Fibroblast of lung (primary cell): ENCODE results near the gene CNTN1. TPM values are rescaled to one million over a fixed set of nuclear protein-coding genes. Genes with fewer than 3 reads are reported as not detected.

ENCODE experiments used
- DNase-seq, 2 donors: peaks; one replicate each; pipeline versions ENCODE4 v3.0.0 to v3.0.0-alpha.2; 2010; ENCODE audit warnings: low read depth in 2 of 2
- H2AFZ ChIP-seq: 2 replicates; pipeline ENCODE4 v1.5.1; 2012; ENCODE audit warnings: low read length, control low read depth, inconsistent platforms
- H3K27ac ChIP-seq: 2 replicates; pipeline ENCODE4 v1.5.1; 2011; ENCODE audit warnings: low read length, control low read depth; ENCODE audit not compliant: insufficient read depth
- H3K27me3 ChIP-seq: 2 replicates; pipeline ENCODE4 v1.5.1; 2011; ENCODE audit warnings: mild to moderate bottlenecking, low read length; ENCODE audit not compliant: control insufficient read depth, insufficient read depth
- H3K36me3 ChIP-seq: 2 replicates; pipeline ENCODE4 v1.5.1; 2011; ENCODE audit warnings: low read length; ENCODE audit not compliant: control insufficient read depth, insufficient read depth
- H3K4me1 ChIP-seq: 2 replicates; pipeline ENCODE4 v1.5.1; 2011; ENCODE audit warnings: low read length; ENCODE audit not compliant: control insufficient read depth, insufficient read depth; ENCODE audit errors: extremely low read depth
- H3K4me2 ChIP-seq: 2 replicates; pipeline ENCODE4 v1.5.1; 2011; ENCODE audit warnings: low read length, control low read depth; ENCODE audit not compliant: insufficient read depth; ENCODE audit errors: extremely low read depth
- H3K4me3 ChIP-seq, 4 experiments: fragments of 200-600 bp in 1 of 4; sonication (generic) in 1 of 4; replicated peaks in 1 of 4; 2 replicates each; pipeline ENCODE4 v1.5.1; 2011 to 2016; ENCODE audit warnings: low read length in 4 of 4, low read depth in 3 of 4, mild to moderate bottlenecking in 3 of 4, control low read depth in 2 of 4, inconsistent platforms in 1 of 4, mixed read lengths in 1 of 4; ENCODE audit not compliant: insufficient read depth in 1 of 4; ENCODE audit errors: control extremely low read depth in 1 of 4
- H3K79me2 ChIP-seq: 2 replicates; pipeline ENCODE4 v1.5.1; 2012; ENCODE audit warnings: mild to moderate bottlenecking, low read length, inconsistent platforms; ENCODE audit not compliant: control insufficient read depth, insufficient read depth
- H3K9ac ChIP-seq: 2 replicates; pipeline ENCODE4 v1.5.1; 2011; ENCODE audit warnings: mild to moderate bottlenecking, low read length, control low read depth; ENCODE audit not compliant: insufficient read depth
- H3K9me3 ChIP-seq: 2 replicates; pipeline ENCODE4 v1.5.1; 2012; ENCODE audit warnings: low read depth, low read length; ENCODE audit not compliant: control insufficient read depth, insufficient read depth
- H4K20me1 ChIP-seq: 2 replicates; pipeline ENCODE4 v1.5.1; 2011; ENCODE audit warnings: low read length; ENCODE audit not compliant: control insufficient read depth, insufficient read depth; ENCODE audit errors: extremely low read depth
- EZH2 ChIP-seq: IDR thresholded peaks from 2 replicates; pipeline ENCODE4 v1.5.1; 2012; ENCODE audit warnings: low read length, control low read depth, mild to moderate bottlenecking; ENCODE audit errors: missing control alignments
- polyA plus RNA-seq, 2 donors: library from polyadenylated mRNA; depleted of rRNA in 1 of 2; stranded (reverse) in 1 of 2; unstranded in 1 of 2; fragments of >200 nt; gene quantifications; 2 replicates each; pipeline ENCODE4 v1.2.1, GENCODE V29; 2011 to 2012; ENCODE audit warnings: missing spikeins in 1 of 2
- total RNA-seq: library from RNA; depleted of rRNA; stranded (reverse); fragments of >200 nt; gene quantifications from 2 replicates; pipeline ENCODE4 v1.2.1, GENCODE V29; 2014
- TF ChIP-seq, protein P1 (sequence below), 2 donors: IDR thresholded peaks in 1 of 2; conservative IDR thresholded peaks in 1 of 2; 1 replicate in 1 of 2; 2 replicates in 1 of 2; pipeline ENCODE4 v1.5.1; 2011 to 2012; ENCODE audit warnings: low read length in 2 of 2, control low read depth in 1 of 2, inconsistent platforms in 1 of 2, low read depth in 1 of 2, mild to moderate bottlenecking in 1 of 2

The CNTN1 gene
- total and polyA plus RNA-seq, 2 donors (not counting 1 experiment from before 2014, with no cell fraction given), result 0.22 to 0.83 TPM

DNA sequence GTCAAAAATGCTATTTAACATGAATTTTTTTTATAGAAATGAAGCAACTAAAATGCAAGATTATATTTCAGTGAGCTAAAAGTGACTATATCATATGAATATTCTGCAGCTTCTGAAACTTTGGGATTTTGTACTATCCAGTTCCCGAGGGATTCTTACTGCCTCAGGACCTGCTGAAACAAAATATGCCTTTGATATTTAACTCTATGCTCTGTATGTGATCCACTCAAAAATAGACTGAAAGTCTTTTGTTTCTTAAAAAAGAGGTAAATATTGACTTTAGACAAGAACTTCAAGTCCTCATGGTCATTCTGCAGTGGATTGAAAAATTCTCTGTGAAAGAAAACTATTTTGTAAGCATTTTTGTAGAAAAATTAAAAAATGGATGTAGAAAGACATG, 22.4 kb downstream of the CNTN1 start:
- Histone ChIP-seq H3K27ac (no peak overlapping the region), H3K4me2 (no peak overlapping the region), H3K9ac (no peak overlapping the region), H3K79me2 (no peaks in the 10 kb centered on the region), H2AFZ (no peak overlapping the region), H3K4me1 (no peaks in the 10 kb centered on the region), H3K9me3 (no peaks in the 10 kb centered on the region), H3K36me3 (no peaks in the 10 kb centered on the region), H3K4me3 (no peak overlapping the region), H3K27me3 (no peaks in the 10 kb centered on the region), H4K20me1 (no peaks in the 10 kb centered on the region)
- no peak for TF ChIP-seq EZH2
- TF ChIP-seq, protein P1, sequence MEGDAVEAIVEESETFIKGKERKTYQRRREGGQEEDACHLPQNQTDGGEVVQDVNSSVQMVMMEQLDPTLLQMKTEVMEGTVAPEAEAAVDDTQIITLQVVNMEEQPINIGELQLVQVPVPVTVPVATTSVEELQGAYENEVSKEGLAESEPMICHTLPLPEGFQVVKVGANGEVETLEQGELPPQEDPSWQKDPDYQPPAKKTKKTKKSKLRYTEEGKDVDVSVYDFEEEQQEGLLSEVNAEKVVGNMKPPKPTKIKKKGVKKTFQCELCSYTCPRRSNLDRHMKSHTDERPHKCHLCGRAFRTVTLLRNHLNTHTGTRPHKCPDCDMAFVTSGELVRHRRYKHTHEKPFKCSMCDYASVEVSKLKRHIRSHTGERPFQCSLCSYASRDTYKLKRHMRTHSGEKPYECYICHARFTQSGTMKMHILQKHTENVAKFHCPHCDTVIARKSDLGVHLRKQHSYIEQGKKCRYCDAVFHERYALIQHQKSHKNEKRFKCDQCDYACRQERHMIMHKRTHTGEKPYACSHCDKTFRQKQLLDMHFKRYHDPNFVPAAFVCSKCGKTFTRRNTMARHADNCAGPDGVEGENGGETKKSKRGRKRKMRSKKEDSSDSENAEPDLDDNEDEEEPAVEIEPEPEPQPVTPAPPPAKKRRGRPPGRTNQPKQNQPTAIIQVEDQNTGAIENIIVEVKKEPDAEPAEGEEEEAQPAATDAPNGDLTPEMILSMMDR (conservative IDR thresholded peaks at IDR 0.05 in 1 of 2, IDR thresholded peaks at IDR 0.05 in 1 of 2; ENCODE audit: low read depth in 1 of 2, low read length in 2 of 2), result no peak
- no peak for DNase-seq

DNA sequence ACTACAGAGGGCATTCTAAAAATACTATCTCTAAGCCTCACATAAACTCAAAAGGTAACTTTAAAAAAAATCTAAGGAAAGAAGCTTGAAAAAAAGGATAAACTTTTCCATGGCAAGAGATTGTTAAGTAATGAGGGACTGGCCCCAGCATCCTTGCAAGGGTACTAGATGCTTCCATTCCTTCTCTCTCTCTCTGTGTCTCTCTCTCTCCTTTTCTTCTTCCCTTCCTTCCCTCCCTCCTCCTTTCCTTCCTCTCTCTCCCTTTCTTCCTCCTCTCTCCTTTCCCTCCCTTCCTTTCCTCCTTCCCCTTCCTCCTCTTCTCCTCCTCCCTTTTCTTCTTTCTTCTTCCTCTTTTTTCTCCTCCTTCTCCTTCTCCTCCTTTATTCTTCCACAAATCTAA, 23.8 kb downstream of the CNTN1 start:
- Histone ChIP-seq H3K79me2 (no peaks in the 10 kb centered on the region), H3K4me2 (no peak overlapping the region), H3K27ac (no peak overlapping the region), H3K36me3 (no peaks in the 10 kb centered on the region), H2AFZ (no peak overlapping the region), H4K20me1 (no peaks in the 10 kb centered on the region), H3K9ac (no peak overlapping the region), H3K4me3 (no peak overlapping the region), H3K27me3 (no peaks in the 10 kb centered on the region), H3K9me3 (no peaks in the 10 kb centered on the region), H3K4me1 (no peaks in the 10 kb centered on the region)
- DNase-seq, result no peak
- TF ChIP-seq EZH2, result no peak
- TF ChIP-seq, protein P1 (conservative IDR thresholded peaks at IDR 0.05 in 1 of 2, IDR thresholded peaks at IDR 0.05 in 1 of 2; ENCODE audit: low read depth in 1 of 2, low read length in 2 of 2), result no peak

GRCh38 chr12:40717576-40717975, 25.3 kb downstream of the CNTN1 start:
- H2AFZ ChIP-seq, result no peak overlapping the region
- H3K4me3 ChIP-seq, result no peak overlapping the region
- no peaks in the 10 kb centered on the region for H3K27me3 ChIP-seq
- no peaks in the 10 kb centered on the region for H3K4me1 ChIP-seq
- DNase-seq, result no peak
- no peak overlapping the region for H3K4me2 ChIP-seq
- H3K79me2 ChIP-seq, result no peaks in the 10 kb centered on the region
- H3K9ac ChIP-seq, result no peak overlapping the region
- TF ChIP-seq, protein P1 (conservative IDR thresholded peaks at IDR 0.05 in 1 of 2, IDR thresholded peaks at IDR 0.05 in 1 of 2; ENCODE audit: low read depth in 1 of 2, low read length in 2 of 2), result no peak
- no peak for TF ChIP-seq EZH2
- H3K36me3 ChIP-seq, result no peaks in the 10 kb centered on the region
- no peaks in the 10 kb centered on the region for H4K20me1 ChIP-seq
- H3K27ac ChIP-seq, result no peak overlapping the region
- no peaks in the 10 kb centered on the region for H3K9me3 ChIP-seq
